GM06990 (cell line): Measurements from ENCODE around the gene SLC34A1.

Experiments
- DNase-seq: peaks from one replicate; pipeline ENCODE4 v3.0.0-alpha.2; 2011; ENCODE audit not compliant: insufficient read length; ENCODE audit errors: extremely low read depth
- H3K27me3 ChIP-seq: replicated peaks from 2 replicates; pipeline ENCODE4 v1.6.0; 2011; ENCODE audit warnings: low read length; ENCODE audit not compliant: control insufficient read depth, insufficient read depth
- H3K36me3 ChIP-seq: 2 replicates; pipeline ENCODE4 v1.5.1; 2011; ENCODE audit warnings: low read length; ENCODE audit not compliant: control insufficient read depth, insufficient read depth
- H3K4me3 ChIP-seq: replicated peaks from 2 replicates; pipeline ENCODE4 v1.5.1; 2011; ENCODE audit warnings: low read depth, mild to moderate bottlenecking, control low read depth, low read length
- CTCF ChIP-seq: IDR thresholded peaks from 2 replicates; pipeline ENCODE4 v1.5.1; 2011; ENCODE audit warnings: low read length, control low read depth, mild to moderate bottlenecking, inconsistent platforms; ENCODE audit not compliant: insufficient read depth, poor library complexity, severe bottlenecking

Gene SLC34A1

GRCh38 chr5:177347699-177348098 is 36.5 kb upstream of the SLC34A1 start:
- TF ChIP-seq CTCF, result no peak
- Histone ChIP-seq H3K27me3 (no peaks in the 10 kb centered on the region), H3K36me3 (peaks cover 15% of the 10 kb centered on the region), H3K4me3 (no peak overlapping the region)
- DNase-seq, result no peak

DNA sequence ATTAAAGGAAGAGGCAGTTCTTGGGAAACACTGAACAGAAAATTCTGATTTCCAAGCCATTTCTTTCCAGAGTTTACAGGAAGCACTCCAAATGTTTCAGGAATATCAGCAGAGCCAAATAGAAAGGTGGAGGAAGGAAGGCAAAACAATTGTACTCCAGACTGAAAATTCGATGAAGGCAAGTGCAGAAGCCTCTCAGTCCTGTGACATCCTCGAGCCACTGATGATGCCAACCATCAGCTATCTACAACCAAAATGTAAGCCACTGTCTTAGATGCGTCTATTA is 34.9 kb upstream of the SLC34A1 start:
- H3K4me3 ChIP-seq, result 0 out of 2 replicates have a peak overlapping the region, but pooled peaks have one; percentile 8
- no peaks in the 10 kb centered on the region for H3K27me3 ChIP-seq
- peaks cover 11% of the 10 kb centered on the region for H3K36me3 ChIP-seq
- TF ChIP-seq CTCF, result no peak
- no peak for DNase-seq

- peaks cover 11% of the 10 kb centered on the region for H3K36me3 ChIP-seq
- no peaks in the 10 kb centered on the region for H3K27me3 ChIP-seq
- H3K4me3 ChIP-seq, result peak overlapping the region; percentile 81
- no peak for DNase-seq
- no peak for TF ChIP-seq CTCF
These were observed 34.5 kb upstream of the SLC34A1 start for GRCh38 chr5:177349762-177350161.

GRCh38 chr5:177350776-177351391 is 33.4 kb upstream of the SLC34A1 start:
- Histone ChIP-seq H3K27me3 (no peaks in the 10 kb centered on the region), H3K36me3 (peaks cover 11% of the 10 kb centered on the region), H3K4me3 (peak overlapping the region; percentile 81)
- no peak for DNase-seq
- no peak for TF ChIP-seq CTCF

- no peaks in the 10 kb centered on the region for H3K27me3 ChIP-seq
- TF ChIP-seq CTCF, result no peak
- peaks cover 11% of the 10 kb centered on the region for H3K36me3 ChIP-seq
- H3K4me3 ChIP-seq, result peak within 1 kb of the TSS; percentile 81
- peak; percentile 96 for DNase-seq
These were observed 32.6 kb upstream of the SLC34A1 start, which contains the start of gene LMAN2 for GRCh38 chr5:177351392-177352329. TSS of gene LMAN2 (minus strand) at chr5:177351668. CDS start at chr5:177351647, 21 bp downstream.
